Tibial nerve (tissue), 4 donors: ENCODE results near the gene LGI2.

Source experiments
- CTCF ChIP-seq, 5 experiments: fragments of 200-600 bp in 3 of 5; fragments of 450-650 bp in 2 of 5; sonication (generic) in 3 of 5; IDR thresholded peaks; one replicate each; pipeline ENCODE4 v1.5.1; 2016 to 2019; ENCODE audit warnings: antibody characterized with exemption in 5 of 5, mild to moderate bottlenecking in 3 of 5, moderate library complexity in 2 of 5
- EP300 ChIP-seq, 2 donors: sonication (generic); formaldehyde crosslinking; IDR thresholded peaks; one replicate each; pipeline ENCODE4 v1.6.1; 2017; ENCODE audit warnings: antibody characterized with exemption in 2 of 2, mild to moderate bottlenecking in 1 of 2
- POLR2A ChIP-seq, 2 donors: fragments of 450-650 bp; IDR thresholded peaks; one replicate each; pipeline ENCODE4 v1.6.1; 2017; ENCODE audit warnings: antibody characterized with exemption in 2 of 2, mild to moderate bottlenecking in 2 of 2, moderate library complexity in 2 of 2

GRCh38 chr4:24991015-24991414 lies 39.7 kb downstream of the LGI2 start:
- TF ChIP-seq CTCF (IDR thresholded peaks at IDR 0.05) = no peak
- no peak for TF ChIP-seq POLR2A (IDR thresholded peaks at IDR 0.05)
- peak in 1 of 2 donors; percentile 38 for TF ChIP-seq EP300 (IDR thresholded peaks at IDR 0.05)
